ENCODE results near the gene TIE1.

Gene TIE1

GRCh38 chr1:43313771-43314170 lies 13.0 kb downstream of the TIE1 start:
- DNase-seq, result no peak

GRCh38 chr1:43314233-43314632 lies 13.5 kb downstream of the TIE1 start:
- no peak for DNase-seq

GRCh38 chr1:43315481-43315880 lies 14.7 kb downstream of the TIE1 start:
- no peak for DNase-seq

GRCh38 chr1:43315963-43316737 lies 15.4 kb downstream of the TIE1 start:
- no peak for DNase-seq

GRCh38 chr1:43316738-43317520 lies 16.1 kb downstream of the TIE1 start:
- DNase-seq, result no peak

GRCh38 chr1:43317817-43318471 lies 17.2 kb downstream of the TIE1 start:
- DNase-seq, result no peak

- no peak for DNase-seq
These were observed 18.0 kb downstream of the TIE1 start for GRCh38 chr1:43318831-43319230.

GRCh38 chr1:43319288-43319687 lies 18.5 kb downstream of the TIE1 start:
- DNase-seq, result no peak

GRCh38 chr1:43319766-43320165 lies 19.0 kb downstream of the TIE1 start:
- DNase-seq, result no peak

GRCh38 chr1:43321331-43321891 lies 20.6 kb downstream of the TIE1 start:
- DNase-seq, result no peak

GRCh38 chr1:43322506-43322905 lies 21.7 kb downstream of the TIE1 start:
- DNase-seq, result no peak

- no peak for DNase-seq
These were observed 24.0 kb downstream of the TIE1 start for GRCh38 chr1:43324810-43325209.

GRCh38 chr1:43325381-43325780 lies 24.6 kb downstream of the TIE1 start:
- DNase-seq, result no peak

GRCh38 chr1:43327549-43328292 lies 26.9 kb downstream of the TIE1 start:
- DNase-seq, result no peak

GRCh38 chr1:43329995-43330751 lies 29.4 kb downstream of the TIE1 start:
- DNase-seq, result peak in 1 of 2 donors; percentile 39

- no peak for DNase-seq
These were observed 30.9 kb downstream of the TIE1 start for GRCh38 chr1:43331688-43332087.

- no peak for DNase-seq
These were observed 33.8 kb downstream of the TIE1 start for GRCh38 chr1:43334453-43335205.

GRCh38 chr1:43337588-43337987 lies 36.8 kb downstream of the TIE1 start, which contains the start of gene MPL:
Gene MPL, plus strand, starts transcription at chr1:43337818. Its CDS starts 31 bp downstream, at chr1:43337849.
- no peak for DNase-seq

- DNase-seq, result no peak
These were observed 37.2 kb downstream of the TIE1 start for GRCh38 chr1:43338001-43338400.

- DNase-seq, result no peak
These were observed 38.9 kb downstream of the TIE1 start for GRCh38 chr1:43339584-43340232.

Data from CD4-positive, alpha-beta T cell treated with Interleukin-4 for 1 hour (primary cell).